Measurements from ENCODE around the gene SLC35G2.
A peak's percentile ranks its signal among the peaks of the same experiment; 100 is the strongest.
"Not testable (repeated sequence)": the region's sequence is repeated elsewhere in the genome, so short reads cannot be mapped to it uniquely, and the experiment has no call there.

Gene SLC35G2

DNA sequence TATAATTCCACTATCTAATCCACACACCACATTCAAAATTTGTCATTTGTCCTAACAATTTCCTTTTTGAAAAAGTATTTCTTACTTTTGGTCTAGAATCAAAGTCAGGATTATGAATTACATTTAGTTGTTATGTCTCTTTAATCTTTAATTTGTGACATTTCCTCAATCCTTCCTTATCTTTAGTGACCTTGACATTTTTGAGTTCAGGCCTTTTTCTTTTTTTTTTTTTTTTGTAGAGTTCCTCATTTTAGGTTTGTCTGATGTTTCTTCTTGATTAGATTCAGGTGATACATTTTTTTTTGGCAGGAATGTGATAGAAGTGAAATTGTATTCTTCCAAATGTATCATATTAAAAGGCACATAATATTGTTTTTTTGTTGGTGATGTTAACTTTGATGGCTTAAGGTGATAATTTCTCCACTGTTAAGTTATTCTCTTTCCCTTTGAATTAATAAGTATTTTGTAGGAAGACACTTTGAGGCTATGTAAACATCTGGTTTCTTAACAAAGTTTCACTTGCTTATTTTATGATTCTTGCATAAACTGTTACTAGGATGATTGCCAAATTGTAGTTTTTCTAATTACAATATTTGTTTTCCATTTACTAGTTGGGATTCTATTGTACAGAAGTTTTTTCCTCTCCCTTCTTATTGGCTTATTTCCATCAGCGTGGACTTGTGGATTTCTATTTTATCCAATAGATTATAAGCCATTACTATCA lies 16.3 kb downstream of the SLC35G2 start:
- no peak for DNase-seq (ENCODE audit: low read depth)

DNA sequence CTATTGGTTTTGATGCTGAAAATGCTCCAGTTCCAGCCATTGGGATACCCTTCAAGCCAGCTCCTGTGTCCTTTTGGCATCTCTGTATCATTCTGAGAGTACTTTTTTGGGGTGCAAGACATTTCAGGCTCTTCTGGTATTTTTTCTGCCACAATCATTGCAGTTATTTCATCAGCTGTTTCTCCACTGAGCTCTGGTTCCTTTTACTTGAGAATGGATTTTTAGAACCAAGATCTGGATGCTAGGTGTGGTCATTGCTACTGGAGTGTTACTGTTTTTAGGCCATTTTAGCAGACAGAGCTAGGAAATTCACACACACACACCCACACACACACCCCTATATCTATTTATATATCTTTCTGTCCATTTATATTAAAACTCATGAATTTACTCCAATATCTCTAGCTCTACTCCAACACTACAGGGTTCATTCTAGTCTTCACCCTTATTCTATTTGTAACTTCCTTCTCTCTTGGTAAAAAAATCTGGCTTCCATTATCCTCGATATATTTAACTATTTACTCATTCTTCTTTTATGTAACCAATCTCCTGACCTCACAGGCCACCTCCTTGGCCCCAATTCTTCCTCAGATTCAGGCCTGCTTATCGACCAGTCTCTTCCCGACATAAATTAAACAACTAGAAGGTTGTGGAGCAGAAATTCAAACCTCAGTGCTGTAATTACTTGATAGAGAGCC lies 17.0 kb downstream of the SLC35G2 start:
- DNase-seq (ENCODE audit: low read depth): no peak

DNA sequence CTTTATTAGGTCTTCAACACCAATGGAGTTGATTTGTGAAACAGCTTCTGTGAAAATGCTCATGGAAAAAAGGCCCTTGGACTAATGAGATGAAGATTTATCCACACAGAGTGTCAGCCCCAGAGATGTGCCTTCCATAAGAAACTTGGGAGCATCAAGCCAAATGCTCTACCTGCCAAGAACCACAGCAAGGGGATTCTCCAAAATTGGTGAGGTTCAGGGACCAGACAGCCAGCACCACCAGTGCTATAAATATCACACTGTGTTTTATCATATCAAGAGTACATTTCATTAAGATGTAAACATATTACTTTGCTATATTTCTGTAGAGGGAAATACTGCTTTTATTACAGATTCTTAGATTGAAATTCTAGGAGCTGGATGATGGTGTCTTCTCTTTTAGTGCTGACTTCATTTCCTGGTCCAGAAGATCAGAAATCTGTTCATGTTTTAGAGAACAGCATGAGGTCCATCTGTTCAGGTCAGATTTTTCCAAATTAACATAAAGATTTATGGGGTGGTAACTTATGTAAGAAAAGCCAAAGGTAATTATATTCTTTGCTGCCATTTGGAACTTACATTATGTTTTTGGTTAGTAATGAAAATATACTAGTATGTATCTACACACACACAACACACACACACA lies 17.7 kb downstream of the SLC35G2 start:
- no peak for DNase-seq (ENCODE audit: low read depth)

DNA sequence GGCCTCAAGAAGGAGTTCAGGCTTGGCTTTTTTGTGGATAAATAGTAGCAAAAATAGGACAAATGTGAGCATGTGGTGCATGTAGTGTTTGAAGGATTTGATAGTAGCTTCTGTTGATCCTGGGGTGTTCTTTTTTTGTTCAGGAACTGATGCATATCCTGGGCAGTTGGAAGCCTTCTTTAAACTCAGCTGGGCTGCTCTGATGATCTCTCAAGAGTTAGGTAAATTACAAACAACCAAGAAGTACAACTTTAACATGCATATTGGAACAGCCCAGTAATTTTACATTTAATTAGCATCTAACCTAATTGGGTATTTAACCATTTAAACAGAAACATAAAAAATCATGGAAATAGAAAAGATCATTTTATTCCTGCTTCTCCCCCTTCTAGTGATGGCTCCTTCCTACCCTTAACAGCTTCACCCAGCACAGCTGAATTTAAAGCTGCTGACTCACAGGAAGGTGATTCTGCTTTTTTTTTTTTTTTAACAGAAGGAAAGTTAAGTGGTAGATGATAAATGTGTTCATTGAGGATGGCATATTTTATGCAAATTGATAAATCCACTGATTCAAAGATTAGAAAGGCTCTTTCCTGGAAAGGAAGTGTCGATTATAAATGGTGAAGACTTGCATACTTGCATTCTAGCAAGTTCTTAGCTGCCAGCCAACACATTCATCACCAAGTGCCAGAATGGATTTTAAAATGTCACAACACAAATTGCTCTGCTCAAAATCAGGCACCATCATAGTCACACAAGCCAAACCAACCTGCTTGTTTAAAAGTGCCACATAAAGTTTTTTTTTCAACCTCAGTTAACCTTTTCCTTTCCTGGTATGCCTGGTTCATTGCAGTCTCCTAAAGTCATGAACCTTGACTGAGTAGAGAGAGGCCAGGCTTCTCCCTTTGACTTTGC lies 20.0 kb downstream of the SLC35G2 start:
- DNase-seq (ENCODE audit: low read depth): peak; percentile 63

DNA sequence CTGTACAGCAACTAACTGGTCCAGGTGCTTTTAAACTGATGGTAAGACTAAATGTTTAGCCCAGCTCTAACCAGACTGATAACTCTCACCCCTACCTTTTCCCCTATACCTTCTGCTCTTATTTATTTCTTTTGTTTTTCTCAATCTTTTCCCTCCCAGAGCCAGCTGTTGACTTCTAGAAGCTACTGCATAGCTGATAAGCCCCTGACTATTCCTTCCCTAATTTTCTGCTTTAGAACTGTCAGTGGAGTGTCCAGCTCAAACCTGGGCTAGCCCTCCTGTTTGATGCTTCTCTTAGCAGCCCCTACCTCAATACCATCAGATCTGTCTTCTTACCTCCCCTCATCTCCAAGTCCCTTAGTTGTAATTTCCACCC lies 20.6 kb downstream of the SLC35G2 start:
- DNase-seq (ENCODE audit: low read depth): no peak

DNA sequence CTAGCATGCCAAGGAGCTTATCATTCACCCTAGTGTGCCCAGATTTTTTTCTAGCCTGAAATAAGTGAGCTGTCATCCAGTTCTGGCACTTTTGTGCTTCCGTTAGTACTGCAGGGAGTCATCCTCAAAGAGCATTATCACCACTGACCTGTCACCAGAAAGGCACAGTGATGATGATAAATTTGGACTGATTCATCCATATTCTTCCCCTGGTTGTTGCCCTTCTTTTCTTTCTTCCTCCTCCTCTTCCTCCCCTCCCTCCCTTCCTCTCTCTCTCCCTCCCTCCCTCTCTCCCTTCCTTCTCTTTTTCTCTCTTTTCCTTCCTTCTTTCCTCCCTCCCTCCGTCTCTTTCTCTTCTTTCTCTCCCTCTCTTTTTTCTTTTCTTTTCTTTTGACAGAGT lies 21.3 kb downstream of the SLC35G2 start:
- DNase-seq (ENCODE audit: low read depth): no peak

DNA sequence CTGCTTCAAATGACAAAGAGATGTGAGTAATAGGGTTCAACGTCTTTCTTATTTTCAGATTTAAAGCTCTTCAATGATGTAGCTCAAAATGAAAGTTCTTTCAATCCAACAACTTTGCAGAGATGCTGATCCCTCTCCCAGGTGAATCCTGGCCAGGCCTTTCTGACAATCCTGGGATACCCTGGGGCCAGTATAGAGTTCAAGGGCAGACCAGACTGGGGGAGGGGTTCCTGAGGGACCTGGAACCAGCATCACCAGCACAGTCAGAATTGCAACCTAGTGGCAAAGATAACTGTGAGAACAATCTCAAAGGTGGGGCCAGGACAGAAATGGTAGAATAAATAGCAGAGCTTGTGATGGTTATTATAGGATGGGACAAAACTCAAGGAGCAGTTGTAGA lies 23.4 kb downstream of the SLC35G2 start:
- DNase-seq (ENCODE audit: low read depth): no peak

DNA sequence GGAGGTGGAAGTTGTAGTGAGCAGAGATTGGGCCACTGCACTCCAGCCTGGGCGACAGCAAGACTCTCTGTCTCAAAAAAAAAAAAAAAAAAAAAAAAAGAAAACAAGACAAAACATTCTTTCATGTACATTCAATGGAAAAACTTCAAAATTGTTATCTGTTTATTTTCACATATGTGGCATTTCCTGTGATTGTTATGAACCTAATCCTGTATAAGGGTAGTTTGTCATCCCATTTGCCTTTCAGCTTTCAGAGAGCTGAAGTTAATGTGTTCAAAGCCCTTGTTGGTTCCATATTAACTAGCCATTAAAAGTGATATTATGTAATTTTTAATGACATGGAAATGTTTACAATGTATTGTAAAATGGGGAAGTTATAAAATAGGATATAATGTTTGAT lies 25.8 kb downstream of the SLC35G2 start:
- no peak for DNase-seq (ENCODE audit: low read depth)

DNA sequence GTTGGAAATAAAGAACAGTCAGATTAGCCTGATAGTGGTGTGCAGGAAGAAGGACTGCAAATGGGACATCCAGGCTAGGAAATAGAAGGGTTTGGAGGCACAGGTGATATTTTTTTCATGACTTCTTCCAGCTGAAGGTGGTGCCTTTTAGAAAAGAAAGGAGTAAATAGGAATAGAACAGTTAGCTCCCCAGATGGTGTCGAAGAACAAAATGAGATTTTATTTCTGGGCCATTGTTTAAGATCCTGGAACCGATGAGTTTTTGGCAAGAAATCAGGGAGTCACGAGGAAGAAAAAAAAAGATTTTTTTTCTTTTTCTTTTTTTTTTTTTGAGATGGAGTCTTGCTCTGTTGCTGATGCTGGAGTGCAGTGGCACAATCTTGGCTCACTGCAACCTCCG lies 33.3 kb downstream of the SLC35G2 start:
- no peak for DNase-seq (ENCODE audit: low read depth)

DNA sequence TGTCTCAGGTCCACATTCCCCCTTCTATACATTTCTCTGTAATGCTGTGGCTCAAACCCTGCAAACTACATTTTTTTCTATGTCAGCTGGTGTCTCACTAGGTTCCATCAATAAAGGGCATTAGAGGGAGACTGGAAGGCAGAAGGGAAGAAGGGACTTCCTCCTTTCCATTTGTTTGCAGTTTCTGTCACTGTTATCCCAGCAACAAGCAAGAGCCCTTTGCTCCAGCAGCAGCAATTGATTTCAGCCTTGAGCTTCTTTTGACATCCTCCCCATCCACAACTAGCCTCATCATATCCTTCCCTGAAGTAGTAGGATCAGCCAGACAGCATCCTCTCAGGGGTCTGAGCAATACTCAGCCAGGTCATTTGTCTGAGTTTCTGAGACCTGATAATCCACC lies 37.7 kb downstream of the SLC35G2 start:
- no peak for DNase-seq (ENCODE audit: low read depth)

DNA sequence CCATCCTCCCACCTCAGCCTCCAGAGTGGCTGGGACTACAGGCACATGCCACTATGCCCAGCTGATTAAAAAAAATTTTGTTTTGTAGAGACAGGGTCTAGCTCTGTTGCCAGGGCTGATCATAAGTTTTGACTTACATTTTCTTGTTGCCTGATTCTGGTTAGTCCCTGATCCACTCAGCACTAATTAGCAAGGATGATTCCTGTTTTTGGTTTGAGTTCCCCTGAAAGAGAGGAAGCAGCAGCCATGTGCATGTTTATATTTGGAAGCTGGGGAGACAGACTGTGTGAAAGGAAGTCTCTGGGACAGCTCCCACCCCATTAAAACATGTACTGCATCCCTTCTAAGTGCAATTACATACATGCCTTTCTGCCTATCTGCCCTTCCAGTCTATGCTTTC lies 39.5 kb downstream of the SLC35G2 start:
- DNase-seq (ENCODE audit: low read depth): no peak

DNA sequence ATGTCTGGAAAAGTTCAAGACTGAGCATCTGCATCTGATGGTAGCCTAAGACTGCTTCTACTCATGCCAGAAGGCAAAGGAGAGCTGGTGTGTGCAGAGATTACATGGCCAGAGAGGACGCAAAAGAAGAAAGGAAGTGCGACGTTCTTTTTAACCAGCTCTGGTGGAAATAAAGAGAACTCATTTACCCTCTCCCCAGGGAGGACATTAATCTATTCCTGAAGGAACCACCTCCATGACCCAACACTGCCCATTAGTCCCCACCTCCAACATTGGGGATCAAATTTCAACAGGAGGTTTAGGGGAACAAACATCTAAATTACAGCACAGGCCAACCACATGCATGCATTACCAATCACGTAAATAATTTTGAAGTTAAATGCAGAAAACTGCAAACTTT lies 41.6 kb downstream of the SLC35G2 start:
- DNase-seq (ENCODE audit: low read depth): no peak

DNA sequence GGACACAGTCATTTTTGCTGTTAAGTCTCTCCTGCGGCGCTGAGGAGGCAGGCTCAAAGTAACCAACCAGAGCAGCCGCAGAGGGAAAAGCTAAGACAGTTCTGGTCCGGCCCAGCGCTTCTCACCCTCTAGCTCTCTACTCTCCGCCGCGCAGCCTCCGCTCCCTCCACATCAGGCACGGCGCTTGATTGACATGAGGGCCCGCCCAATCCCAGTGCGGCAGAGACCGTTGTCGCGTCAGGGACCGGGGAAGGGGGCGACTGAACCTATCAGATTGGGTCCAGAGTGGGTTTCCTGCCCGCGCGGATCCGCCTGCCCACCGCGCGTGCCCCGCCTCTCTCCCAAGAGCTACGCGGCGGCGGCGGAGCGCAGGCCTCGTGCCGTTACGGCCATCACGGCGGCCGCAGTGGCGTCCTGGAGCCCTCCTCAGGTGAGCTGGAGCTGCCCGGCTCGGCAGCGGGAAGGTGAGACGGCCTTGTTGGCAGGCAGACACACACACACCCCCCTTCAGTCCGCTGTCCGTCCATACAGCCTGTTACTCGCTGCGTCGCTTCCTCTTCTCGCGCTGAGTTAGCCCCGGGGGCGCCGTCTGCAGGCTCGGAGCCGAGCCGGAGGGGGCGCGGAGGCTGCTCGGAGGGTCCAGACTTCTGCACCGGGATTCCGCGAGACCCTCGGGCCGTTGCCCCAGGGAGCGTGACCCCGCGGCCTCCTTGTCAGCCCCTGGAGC lies 43.1 kb downstream of the SLC35G2 start, which contains the start of gene NCK1:
NCK1 (plus strand) TSS at position 319 of the 727 bp plus-strand sequence. CDS start 65,794 bp downstream, outside the sequence.
- DNase-seq (ENCODE audit: low read depth): peak; percentile 89

DNA sequence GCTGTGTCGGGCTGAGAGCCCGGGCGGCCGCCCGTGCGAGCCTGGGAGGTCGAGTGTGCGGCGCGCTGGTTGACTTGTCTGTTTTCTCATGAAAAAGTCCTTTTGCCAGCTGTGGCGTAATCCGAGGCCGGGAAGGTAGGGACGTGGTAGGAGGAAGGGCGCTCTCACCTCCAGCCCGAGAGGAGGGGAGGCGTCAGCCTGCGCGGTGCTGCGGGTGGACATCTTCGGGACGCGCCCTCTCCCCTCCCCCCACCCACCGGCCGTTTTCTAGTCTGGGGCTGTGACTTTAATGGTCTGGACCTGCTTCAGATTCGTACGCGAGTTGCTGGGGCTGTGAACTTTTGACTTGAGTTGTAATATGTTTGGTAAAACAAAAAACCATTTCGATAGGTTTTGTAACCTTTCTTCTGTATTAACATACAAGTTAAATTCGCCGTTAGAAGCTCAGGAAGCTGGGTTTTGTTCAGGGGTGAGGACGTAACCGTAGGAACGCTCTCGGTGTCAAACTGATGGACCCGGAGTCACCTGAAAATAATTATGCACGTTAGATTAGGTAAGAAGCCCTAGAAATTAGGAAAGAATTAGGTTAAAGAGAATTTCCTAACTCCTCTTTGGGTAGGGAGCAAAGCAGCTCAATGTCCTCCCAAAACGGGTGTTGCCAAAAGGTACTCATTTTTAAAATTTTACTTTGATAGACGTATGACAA lies 43.8 kb downstream of the SLC35G2 start:
- DNase-seq (ENCODE audit: low read depth): peak; percentile 29

DNA sequence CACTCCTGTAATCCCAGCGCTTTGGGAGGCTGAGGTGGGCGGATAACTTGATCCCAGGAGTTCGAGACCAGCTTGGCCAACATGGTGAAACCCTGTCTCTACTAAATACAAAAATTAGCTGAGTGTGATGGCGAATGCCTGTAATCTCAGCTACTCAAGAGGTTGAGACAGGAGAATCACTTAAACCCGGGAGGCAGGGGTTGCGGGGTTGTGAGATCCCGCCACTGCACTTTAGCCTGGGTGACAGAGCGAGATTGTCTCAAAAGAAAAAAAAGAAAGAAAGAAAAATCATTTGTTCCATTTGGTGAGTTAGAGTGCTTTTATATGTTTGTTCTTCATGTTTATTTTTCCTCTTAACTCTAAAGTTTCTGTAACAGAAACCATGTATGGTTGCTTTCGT lies 50.4 kb downstream of the SLC35G2 start:
- no peak for DNase-seq (ENCODE audit: low read depth)

DNA sequence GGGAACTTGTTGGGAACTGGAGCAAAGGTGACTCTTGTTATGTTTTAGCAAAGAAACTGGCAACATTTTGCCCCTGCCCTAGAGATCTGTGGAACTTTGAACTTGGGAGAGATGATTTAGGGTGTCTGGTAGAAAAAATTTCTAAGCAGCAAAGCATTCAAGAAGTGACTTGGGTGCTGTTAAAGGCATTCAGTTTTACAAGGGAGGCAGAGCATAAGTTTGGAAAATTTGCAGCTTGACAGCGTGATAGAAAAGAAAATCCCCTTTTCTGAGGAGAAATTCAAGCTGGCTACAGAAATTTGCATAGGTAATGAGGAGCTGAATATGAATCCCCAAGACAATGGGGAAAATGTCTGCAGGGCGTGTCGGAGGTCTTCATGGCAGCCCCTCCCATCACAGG lies 53.3 kb downstream of the SLC35G2 start:
- DNase-seq (ENCODE audit: low read depth): not testable (repeated sequence)

DNA sequence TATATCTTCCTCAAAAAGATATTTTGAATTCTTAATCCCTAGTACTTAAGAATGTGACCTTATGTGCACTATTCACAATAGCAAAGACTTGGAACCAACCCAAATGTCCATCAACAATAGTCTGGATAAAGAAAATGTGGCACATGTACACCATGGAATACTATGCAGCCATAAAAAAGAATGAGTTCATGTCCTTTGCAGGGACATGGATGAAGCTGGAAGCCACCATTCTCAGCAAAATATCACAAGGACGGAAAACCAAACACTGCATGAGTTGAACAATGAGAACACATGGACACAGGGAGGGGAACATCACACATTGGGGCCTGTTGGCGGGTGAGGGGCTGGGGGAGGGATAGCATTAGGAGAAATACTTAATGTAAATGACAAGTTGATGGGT lies 60.6 kb downstream of the SLC35G2 start:
- not testable (repeated sequence) for DNase-seq (ENCODE audit: low read depth)

DNA sequence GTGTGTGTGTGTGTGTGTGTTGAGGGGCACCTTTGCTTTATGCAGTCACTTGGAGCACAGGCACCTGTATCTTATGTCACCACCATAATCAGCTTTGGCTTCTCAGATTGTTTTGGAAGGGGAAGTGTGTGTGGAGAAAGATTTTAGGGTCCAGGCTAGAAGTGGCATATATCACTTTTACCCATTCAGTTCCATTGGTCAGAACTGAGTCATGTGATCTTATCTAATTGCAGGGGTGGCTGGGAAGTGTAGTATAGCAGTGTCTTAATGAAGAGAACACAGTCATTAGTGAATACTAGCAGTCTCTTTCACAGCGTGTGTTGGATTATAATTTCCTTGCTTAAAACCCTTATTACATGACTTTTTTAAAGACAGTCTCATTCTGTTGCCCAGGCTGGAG lies 63.6 kb downstream of the SLC35G2 start:
- no peak for DNase-seq (ENCODE audit: low read depth)

DNA sequence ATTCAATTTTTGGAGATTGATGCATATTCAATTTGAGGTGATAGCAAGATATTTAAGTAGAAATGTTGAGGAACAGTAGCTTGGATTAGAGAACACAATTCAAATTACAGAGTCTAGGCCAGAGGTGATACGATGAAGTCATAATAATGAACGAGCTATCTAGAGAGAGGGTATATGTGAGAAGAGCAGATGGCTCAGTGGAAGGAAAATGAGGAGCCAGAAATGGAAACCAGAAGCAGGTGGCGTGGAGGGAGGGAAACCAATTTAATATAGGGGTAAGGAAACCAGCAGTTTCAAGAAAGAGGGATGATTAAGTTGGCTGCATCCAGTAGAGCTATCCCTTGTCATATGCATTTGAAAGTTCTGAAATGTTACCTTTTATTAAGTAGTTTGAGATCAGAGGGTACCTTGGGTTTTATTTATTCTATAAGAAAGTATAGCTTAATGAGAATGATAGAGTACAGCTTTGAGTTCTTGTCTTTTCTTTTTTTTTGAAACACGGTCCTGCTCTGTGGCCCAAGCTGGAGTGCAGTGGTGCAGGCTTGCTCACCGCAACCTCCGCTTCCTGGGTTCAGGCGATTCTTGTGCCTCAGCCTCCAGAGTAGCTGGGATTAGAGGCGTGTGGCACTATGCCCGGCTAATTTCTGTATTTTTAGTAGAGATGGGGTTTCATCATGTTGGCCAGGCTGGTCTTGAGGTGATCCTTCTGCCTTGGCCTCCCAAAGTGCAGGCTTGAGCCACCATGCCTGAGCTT lies 65.2 kb downstream of the SLC35G2 start:
- no peak for DNase-seq (ENCODE audit: low read depth)

All from HS-5 (cell line).